Measurements from ENCODE around the gene RTEL1.

Gene RTEL1

GRCh38 chr20:63703471-63703975 is 45.4 kb downstream of the RTEL1 start:
- no peak overlapping the region for H3K4me3 ChIP-seq (ENCODE audit: low read depth, low read length)
- no peaks in the 10 kb centered on the region for H3K27me3 ChIP-seq (ENCODE audit: insufficient read depth, low read length)
- no peak overlapping the region for H2AFZ ChIP-seq (ENCODE audit: low read length, unreplicated experiment)
- H3K36me3 ChIP-seq (ENCODE audit: insufficient read depth, low read length): no peaks in the 10 kb centered on the region
- no peak overlapping the region for H3K27ac ChIP-seq (ENCODE audit: low read depth, low read length)
- peaks cover 35% of the 10 kb centered on the region for H3K79me2 ChIP-seq (ENCODE audit: control insufficient read depth, insufficient read depth, low read length, unreplicated experiment)
- H3K4me1 ChIP-seq (ENCODE audit: control insufficient read depth, insufficient read depth, low read length, unreplicated experiment): peaks cover 38% of the 10 kb centered on the region

GRCh38 chr20:63703976-63704748 is 46.0 kb downstream of the RTEL1 start:
- Histone ChIP-seq H3K4me1 (ENCODE audit: control insufficient read depth, insufficient read depth, low read length, unreplicated experiment) (peaks cover 39% of the 10 kb centered on the region), H3K36me3 (ENCODE audit: insufficient read depth, low read length) (no peaks in the 10 kb centered on the region), H3K79me2 (ENCODE audit: control insufficient read depth, insufficient read depth, low read length, unreplicated experiment) (peaks cover 42% of the 10 kb centered on the region), H2AFZ (ENCODE audit: low read length, unreplicated experiment) (no peak overlapping the region), H3K4me3 (ENCODE audit: low read depth, low read length) (no peak overlapping the region), H3K27ac (ENCODE audit: low read depth, low read length) (no peak overlapping the region), H3K27me3 (ENCODE audit: insufficient read depth, low read length) (no peaks in the 10 kb centered on the region)

GRCh38 chr20:63704749-63705117 is 46.6 kb downstream of the RTEL1 start:
- Histone ChIP-seq H3K4me1 (ENCODE audit: control insufficient read depth, insufficient read depth, low read length, unreplicated experiment) (peaks cover 34% of the 10 kb centered on the region), H3K79me2 (ENCODE audit: control insufficient read depth, insufficient read depth, low read length, unreplicated experiment) (peaks cover 46% of the 10 kb centered on the region), H3K4me3 (ENCODE audit: low read depth, low read length) (no peak overlapping the region), H2AFZ (ENCODE audit: low read length, unreplicated experiment) (no peak overlapping the region), H3K27ac (ENCODE audit: low read depth, low read length) (no peak overlapping the region), H3K27me3 (ENCODE audit: insufficient read depth, low read length) (no peaks in the 10 kb centered on the region), H3K36me3 (ENCODE audit: insufficient read depth, low read length) (no peaks in the 10 kb centered on the region)

- no peaks in the 10 kb centered on the region for H3K27me3 ChIP-seq (ENCODE audit: insufficient read depth, low read length)
- H3K4me3 ChIP-seq (ENCODE audit: low read depth, low read length): no peak overlapping the region; the same call in 1 of the 2 replicates
- peaks cover 51% of the 10 kb centered on the region for H3K79me2 ChIP-seq (ENCODE audit: control insufficient read depth, insufficient read depth, low read length, unreplicated experiment)
- 0 out of 2 replicates have a peak, but pooled peaks cover 2% of the 10 kb centered on the region for H3K36me3 ChIP-seq (ENCODE audit: insufficient read depth, low read length)
- H3K27ac ChIP-seq (ENCODE audit: low read depth, low read length): no peak overlapping the region
- H3K4me1 ChIP-seq (ENCODE audit: control insufficient read depth, insufficient read depth, low read length, unreplicated experiment): peaks cover 28% of the 10 kb centered on the region
- H2AFZ ChIP-seq (ENCODE audit: low read length, unreplicated experiment): no peak overlapping the region
Measured at GRCh38 chr20:63705232-63706026, 47.3 kb downstream of the RTEL1 start.

DNA sequence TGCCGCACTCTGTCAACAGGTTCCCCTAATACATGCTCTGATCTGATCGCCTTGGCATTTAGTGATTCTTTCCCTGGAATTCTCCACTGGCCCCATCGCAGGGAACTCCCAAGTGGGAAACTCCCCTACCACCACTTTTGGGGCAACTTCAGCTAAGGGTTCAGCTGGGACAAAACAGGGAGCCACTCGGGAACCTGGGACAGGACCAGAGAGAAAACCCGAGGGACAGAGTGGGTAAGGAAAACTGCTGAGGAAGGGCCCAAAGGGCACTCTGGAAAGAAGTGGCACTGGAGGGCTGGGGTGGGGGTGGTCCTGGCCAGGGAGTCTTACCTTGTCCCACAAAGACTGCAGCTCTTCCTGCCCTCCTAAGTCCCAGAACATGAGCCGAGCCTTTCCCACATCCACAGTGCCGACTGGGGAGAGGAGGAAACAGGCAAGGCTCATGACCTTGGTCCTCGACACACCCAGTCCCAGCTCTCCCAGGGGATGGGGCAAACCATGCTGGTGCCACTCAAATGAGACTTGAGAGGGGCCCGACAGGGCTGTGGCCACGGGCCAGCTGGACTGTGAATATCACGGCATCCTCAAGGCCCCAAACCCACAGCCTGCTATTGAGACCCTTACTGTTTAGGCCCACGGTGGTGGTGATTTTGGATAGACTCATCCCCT is 48.0 kb downstream of the RTEL1 start:
- peak overlapping the region; percentile 60; the same call in 1 of the 2 replicates for H3K27ac ChIP-seq (ENCODE audit: low read depth, low read length)
- no peak overlapping the region for H2AFZ ChIP-seq (ENCODE audit: low read length, unreplicated experiment)
- H3K27me3 ChIP-seq (ENCODE audit: insufficient read depth, low read length): no peaks in the 10 kb centered on the region
- peaks cover 23% of the 10 kb centered on the region for H3K4me1 ChIP-seq (ENCODE audit: control insufficient read depth, insufficient read depth, low read length, unreplicated experiment)
- H3K79me2 ChIP-seq (ENCODE audit: control insufficient read depth, insufficient read depth, low read length, unreplicated experiment): peaks cover 58% of the 10 kb centered on the region
- H3K4me3 ChIP-seq (ENCODE audit: low read depth, low read length): peak overlapping the region; percentile 85
- peaks cover 7% of the 10 kb centered on the region for H3K36me3 ChIP-seq (ENCODE audit: insufficient read depth, low read length)

DNA sequence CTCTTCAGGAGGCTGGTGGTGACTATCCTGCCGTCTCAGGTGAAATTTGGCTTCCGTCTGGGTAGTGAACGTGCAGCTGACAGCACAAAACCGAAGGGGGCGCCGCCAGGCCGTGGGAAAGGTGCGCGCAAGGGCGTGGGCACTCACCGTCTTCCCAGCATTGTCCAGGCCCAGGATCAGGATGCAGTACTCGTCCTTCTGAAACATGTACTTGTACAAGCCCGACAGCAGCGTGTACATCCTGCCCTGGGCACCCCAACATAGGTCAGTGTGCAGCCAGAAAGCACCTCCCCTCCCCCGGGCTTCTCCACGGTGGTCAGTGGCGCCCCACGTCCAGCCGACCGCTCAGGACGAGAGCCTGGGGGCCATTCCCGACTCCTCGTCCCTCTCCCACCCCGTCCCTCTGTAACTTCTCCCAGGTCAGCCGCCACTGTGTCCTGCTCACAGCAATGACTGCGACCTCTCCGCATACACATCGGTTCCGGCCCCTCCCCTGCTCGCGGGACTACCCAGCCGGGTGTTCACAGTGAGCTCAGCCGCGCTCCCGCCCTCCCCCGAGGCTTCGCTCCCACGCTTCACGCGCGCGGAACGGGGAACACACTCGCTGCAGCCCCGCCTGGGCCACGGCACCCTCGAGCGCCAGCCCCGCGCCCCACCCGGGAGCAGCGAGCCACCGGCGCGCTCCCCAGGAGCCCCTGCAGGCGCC is 48.9 kb downstream of the RTEL1 start:
- H3K79me2 ChIP-seq (ENCODE audit: control insufficient read depth, insufficient read depth, low read length, unreplicated experiment): peaks cover 66% of the 10 kb centered on the region
- H3K4me1 ChIP-seq (ENCODE audit: control insufficient read depth, insufficient read depth, low read length, unreplicated experiment): peaks cover 23% of the 10 kb centered on the region
- no peaks in the 10 kb centered on the region for H3K27me3 ChIP-seq (ENCODE audit: insufficient read depth, low read length)
- peak overlapping the region; percentile 59 for H2AFZ ChIP-seq (ENCODE audit: low read length, unreplicated experiment)
- peak overlapping the region; percentile 60 for H3K27ac ChIP-seq (ENCODE audit: low read depth, low read length)
- H3K4me3 ChIP-seq (ENCODE audit: low read depth, low read length): peak overlapping the region; percentile 85
- H3K36me3 ChIP-seq (ENCODE audit: insufficient read depth, low read length): peaks cover 15% of the 10 kb centered on the region

GRCh38 chr20:63707558-63708300 is 49.6 kb downstream of the RTEL1 start, which contains the start of the genes ARFRP1 and ZGPAT:
Gene ARFRP1 (minus strand): TSS chr20:63707976. CDS start chr20:63707091, 885 bp downstream.
Gene ZGPAT (plus strand): TSS chr20:63708039. CDS start chr20:63708581, 542 bp downstream.
- Histone ChIP-seq H2AFZ (ENCODE audit: low read length, unreplicated experiment) (peak within 1 kb of the TSS; percentile 66), H3K79me2 (ENCODE audit: control insufficient read depth, insufficient read depth, low read length, unreplicated experiment) (peaks cover 73% of the 10 kb centered on the region), H3K27ac (ENCODE audit: low read depth, low read length) (peak within 1 kb of the TSS; percentile 60), H3K4me1 (ENCODE audit: control insufficient read depth, insufficient read depth, low read length, unreplicated experiment) (peaks cover 23% of the 10 kb centered on the region), H3K4me3 (ENCODE audit: low read depth, low read length) (peak within 1 kb of the TSS; percentile 85), H3K36me3 (ENCODE audit: insufficient read depth, low read length) (peaks cover 22% of the 10 kb centered on the region), H3K27me3 (ENCODE audit: insufficient read depth, low read length) (no peaks in the 10 kb centered on the region)

DNA sequence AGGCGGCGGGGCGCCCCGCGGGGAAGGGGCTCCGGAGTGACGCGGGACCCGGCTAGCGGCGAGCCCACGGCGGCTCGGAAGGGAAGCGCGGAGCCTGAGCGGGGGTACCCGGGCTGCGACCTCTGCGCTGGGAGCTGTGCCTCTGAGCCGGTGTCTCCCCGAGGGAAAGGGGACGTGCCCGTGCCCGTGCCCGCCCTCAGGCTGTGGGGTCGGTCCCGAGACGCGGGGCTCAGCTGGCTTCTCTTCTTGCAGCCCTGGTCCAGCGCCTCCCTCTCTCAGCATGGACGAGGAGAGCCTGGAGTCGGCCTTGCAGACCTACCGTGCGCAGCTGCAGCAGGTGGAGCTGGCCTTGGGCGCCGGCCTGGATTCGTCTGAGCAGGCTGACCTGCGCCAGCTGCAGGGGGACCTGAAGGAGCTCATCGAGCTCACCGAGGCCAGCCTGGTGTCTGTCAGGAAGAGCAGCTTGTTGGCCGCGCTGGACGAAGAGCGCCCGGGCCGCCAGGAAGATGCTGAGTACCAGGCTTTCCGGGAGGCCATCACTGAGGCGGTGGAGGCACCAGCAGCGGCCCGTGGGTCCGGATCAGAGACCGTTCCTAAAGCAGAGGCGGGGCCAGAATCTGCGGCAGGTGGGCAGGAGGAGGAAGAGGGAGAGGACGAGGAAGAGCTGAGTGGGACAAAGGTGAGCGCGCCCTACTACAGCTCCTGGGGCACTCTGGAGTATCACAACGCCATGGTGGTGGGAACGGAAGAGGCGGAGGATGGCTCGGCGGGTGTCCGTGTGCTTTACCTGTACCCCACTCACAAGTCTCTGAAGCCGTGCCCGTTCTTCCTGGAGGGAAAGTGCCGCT is 50.4 kb downstream of the RTEL1 start:
- Histone ChIP-seq H2AFZ (ENCODE audit: low read length, unreplicated experiment) (peak overlapping the region; percentile 66), H3K27me3 (ENCODE audit: insufficient read depth, low read length) (no peaks in the 10 kb centered on the region), H3K27ac (ENCODE audit: low read depth, low read length) (no peak overlapping the region), H3K36me3 (ENCODE audit: insufficient read depth, low read length) (peaks cover 25% of the 10 kb centered on the region), H3K79me2 (ENCODE audit: control insufficient read depth, insufficient read depth, low read length, unreplicated experiment) (peaks cover 75% of the 10 kb centered on the region), H3K4me1 (ENCODE audit: control insufficient read depth, insufficient read depth, low read length, unreplicated experiment) (peaks cover 23% of the 10 kb centered on the region), H3K4me3 (ENCODE audit: low read depth, low read length) (peak overlapping the region; percentile 85)

GRCh38 chr20:63709149-63709527 is 51.0 kb downstream of the RTEL1 start:
- Histone ChIP-seq H3K4me1 (ENCODE audit: control insufficient read depth, insufficient read depth, low read length, unreplicated experiment) (peaks cover 23% of the 10 kb centered on the region), H3K36me3 (ENCODE audit: insufficient read depth, low read length) (peaks cover 28% of the 10 kb centered on the region), H3K27ac (ENCODE audit: low read depth, low read length) (no peak overlapping the region), H3K27me3 (ENCODE audit: insufficient read depth, low read length) (no peaks in the 10 kb centered on the region), H2AFZ (ENCODE audit: low read length, unreplicated experiment) (no peak overlapping the region), H3K4me3 (ENCODE audit: low read depth, low read length) (peak overlapping the region; percentile 85), H3K79me2 (ENCODE audit: control insufficient read depth, insufficient read depth, low read length, unreplicated experiment) (peaks cover 77% of the 10 kb centered on the region)

Data from ACC112 (cell line).